HTERT RPE-1 (cell line): ENCODE data around the gene SVOP.

Experiments
- in situ Hi-C: fragments of 300-500 bp; cut with MboI; formaldehyde crosslinking; loops from 4 replicates; pipeline ENCODE4 v1.14.3; 2020; ENCODE audit warnings: low sequenced_read_pairs

Gene SVOP

GRCh38 chr12:108858311-108859074, 162.4 kb downstream of the SVOP start:
- in situ Hi-C loops, result no loop called here
